GM12875 (cell line): ENCODE data around the gene SNAP91.
"Not testable (repeated sequence)": the region's sequence is repeated elsewhere in the genome, so short reads cannot be mapped to it uniquely, and the experiment has no call there.

Experiments
- H3K4me3 ChIP-seq: one replicate; pipeline ENCODE4 v1.5.1; 2011; ENCODE audit warnings: low read depth, low read length, control low read depth
- TF ChIP-seq, protein P1 (sequence below): IDR thresholded peaks from 2 replicates; pipeline ENCODE4 v1.5.1; 2011; ENCODE audit warnings: low read depth, mild to moderate bottlenecking, control low read depth, inconsistent platforms, low read length, moderate library complexity, borderline replicate concordance; ENCODE audit not compliant: insufficient read depth

The SNAP91 gene

GRCh38 chr6:83708970-83709747, at the start of gene SNAP91:
Gene SNAP91, minus strand, starts transcription at chr6:83709101. Its CDS starts 1,174 bp downstream, at chr6:83707927.
- H3K4me3 ChIP-seq: no peak within 1 kb of the TSS
- TF ChIP-seq, protein P1, sequence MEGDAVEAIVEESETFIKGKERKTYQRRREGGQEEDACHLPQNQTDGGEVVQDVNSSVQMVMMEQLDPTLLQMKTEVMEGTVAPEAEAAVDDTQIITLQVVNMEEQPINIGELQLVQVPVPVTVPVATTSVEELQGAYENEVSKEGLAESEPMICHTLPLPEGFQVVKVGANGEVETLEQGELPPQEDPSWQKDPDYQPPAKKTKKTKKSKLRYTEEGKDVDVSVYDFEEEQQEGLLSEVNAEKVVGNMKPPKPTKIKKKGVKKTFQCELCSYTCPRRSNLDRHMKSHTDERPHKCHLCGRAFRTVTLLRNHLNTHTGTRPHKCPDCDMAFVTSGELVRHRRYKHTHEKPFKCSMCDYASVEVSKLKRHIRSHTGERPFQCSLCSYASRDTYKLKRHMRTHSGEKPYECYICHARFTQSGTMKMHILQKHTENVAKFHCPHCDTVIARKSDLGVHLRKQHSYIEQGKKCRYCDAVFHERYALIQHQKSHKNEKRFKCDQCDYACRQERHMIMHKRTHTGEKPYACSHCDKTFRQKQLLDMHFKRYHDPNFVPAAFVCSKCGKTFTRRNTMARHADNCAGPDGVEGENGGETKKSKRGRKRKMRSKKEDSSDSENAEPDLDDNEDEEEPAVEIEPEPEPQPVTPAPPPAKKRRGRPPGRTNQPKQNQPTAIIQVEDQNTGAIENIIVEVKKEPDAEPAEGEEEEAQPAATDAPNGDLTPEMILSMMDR: no peak

- TF ChIP-seq, protein P1: no peak
These were observed 49.6 kb upstream of the SNAP91 start for GRCh38 chr6:83758533-83758932.

DNA sequence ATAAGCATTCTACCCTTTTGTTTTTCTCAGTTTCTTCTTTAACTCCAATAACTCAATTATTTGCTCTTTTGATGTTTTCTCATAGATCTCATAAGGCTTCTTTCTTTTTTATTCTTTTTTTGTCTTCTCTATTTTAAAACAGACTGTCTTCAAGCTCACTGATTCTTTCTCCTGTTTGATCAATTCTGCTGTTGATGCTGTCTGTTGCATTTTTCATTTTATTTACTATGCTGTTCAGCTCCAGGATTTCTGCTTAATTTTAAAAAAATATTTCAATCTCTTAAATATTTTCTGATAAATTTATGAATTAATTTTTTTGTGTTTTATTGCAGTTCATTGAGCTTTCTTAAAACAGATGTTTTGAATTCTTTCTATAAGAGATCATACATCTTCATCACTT, 48.1 kb upstream of the SNAP91 start:
- TF ChIP-seq, protein P1: no peak
- H3K4me3 ChIP-seq: no peak overlapping the region

More at GRCh38 chr6:83758533-83758932, 49.6 kb upstream of the SNAP91 start:
- no peak overlapping the region for H3K4me3 ChIP-seq

DNA sequence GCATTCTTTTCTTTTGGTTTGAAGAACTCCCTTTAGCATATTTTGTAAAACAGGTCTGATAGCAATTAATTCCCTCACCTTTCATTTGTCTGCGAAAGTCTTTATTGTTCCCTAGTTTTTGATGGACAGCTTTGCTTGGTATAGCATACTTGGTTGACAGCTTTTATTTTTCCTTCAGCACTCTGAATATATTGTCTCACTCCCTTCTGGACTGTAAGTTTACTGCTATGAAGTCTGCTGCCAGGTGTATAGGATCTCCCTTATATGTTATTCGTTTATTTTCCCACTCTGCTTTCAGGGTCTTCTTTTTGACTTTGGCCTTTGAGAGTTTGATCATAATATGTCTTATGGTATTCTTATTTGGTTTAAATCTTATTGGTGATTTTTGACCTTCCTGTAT, 47.7 kb upstream of the SNAP91 start:
- TF ChIP-seq, protein P1: no peak

GRCh38 chr6:83752375-83752774, 43.5 kb upstream of the SNAP91 start:
- not testable (repeated sequence) for H3K4me3 ChIP-seq

More for the DNA sequence above, 47.7 kb upstream of the SNAP91 start:
- H3K4me3 ChIP-seq: no peak overlapping the region

DNA sequence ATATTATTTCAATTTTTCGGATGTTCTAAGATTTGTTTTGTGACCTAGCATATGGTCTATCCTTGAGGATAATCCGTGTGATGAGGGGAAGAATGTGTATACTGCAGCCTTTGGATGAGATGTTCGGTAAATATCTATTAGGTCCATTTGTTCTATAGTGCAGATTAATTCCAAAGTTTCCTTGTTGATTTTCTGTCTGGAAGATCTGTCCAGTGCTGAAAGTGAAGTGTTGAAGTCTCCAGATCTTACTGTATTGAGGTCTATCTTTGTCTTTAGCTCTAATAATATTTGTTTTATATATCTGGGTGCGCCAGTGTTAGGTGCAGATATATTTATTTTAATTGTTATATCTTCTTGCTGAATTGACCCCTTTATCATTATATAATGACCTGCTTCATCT, 32.2 kb upstream of the SNAP91 start:
- TF ChIP-seq, protein P1: no peak
- no peak overlapping the region for H3K4me3 ChIP-seq

DNA sequence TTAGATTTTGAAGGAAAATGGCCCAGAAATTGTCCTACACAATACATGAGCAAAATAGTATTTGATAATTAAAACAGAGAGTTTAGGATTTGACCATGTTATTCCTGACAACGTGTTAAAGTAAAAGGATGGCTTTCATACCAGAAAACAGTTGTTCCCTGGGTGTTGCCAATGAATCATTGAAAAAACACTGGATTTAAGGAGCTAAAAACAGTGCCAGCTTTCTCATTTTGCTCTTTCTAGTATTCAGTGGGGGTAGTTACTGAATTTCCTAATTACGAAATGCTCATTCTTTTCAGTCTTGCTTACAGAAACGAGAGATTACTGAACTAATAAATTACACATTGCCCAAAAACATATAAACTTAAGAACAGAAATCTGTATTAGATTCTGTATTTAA, 26.6 kb upstream of the SNAP91 start:
- TF ChIP-seq, protein P1: no peak

More for the DNA sequence above, 26.6 kb upstream of the SNAP91 start:
- H3K4me3 ChIP-seq: no peak overlapping the region
